K562 (cell line): ENCODE data around the gene MYB. TPM values are rescaled to one million over a fixed set of nuclear protein-coding genes. Genes with fewer than 3 reads are reported as not detected.

ENCODE experiments used
- DMBX1 ChIP-seq: fragments of 250-450 bp; sonication (Bioruptor Pico); IDR thresholded peaks from 2 replicates; pipeline ENCODE4 v1.8.0; 2022; ENCODE audit warnings: inconsistent platforms, mild to moderate bottlenecking, moderate library complexity, borderline replicate concordance
- MECOM ChIP-seq: fragments of 250-450 bp; sonication (Bioruptor Pico); IDR thresholded peaks from 2 replicates; pipeline ENCODE4 v1.8.0; 2022; ENCODE audit warnings: inconsistent platforms
- NR2C1 ChIP-seq, 2 experiments: fragments of 450-650 bp; IDR thresholded peaks; 2 replicates each; pipeline ENCODE4 v1.6.1; 2017; ENCODE audit warnings: mild to moderate bottlenecking in 2 of 2, antibody characterized with exemption in 1 of 2, inconsistent platforms in 1 of 2, missing compliant biosample characterization in 1 of 2, missing genetic modification characterization in 1 of 2
- PTTG1 ChIP-seq: fragments of 450-650 bp; IDR thresholded peaks from 2 replicates; pipeline ENCODE4 v1.6.1; 2016; ENCODE audit warnings: low read depth, mild to moderate bottlenecking, missing genetic modification characterization, missing compliant biosample characterization
- TBP ChIP-seq: optimal IDR thresholded peaks from 2 replicates; pipeline ENCODE3; 2011; ENCODE audit warnings: low read depth, low read length, improper control_type of control experiment
- TEAD2 ChIP-seq: fragments of 450-650 bp; IDR thresholded peaks from 2 replicates; pipeline ENCODE4 v1.6.1; 2016; ENCODE audit warnings: missing genetic modification characterization, control low read depth, missing compliant biosample characterization
- TFAM ChIP-seq: fragments of 250-450 bp; sonication (Bioruptor Pico); conservative IDR thresholded peaks from 2 replicates; pipeline ENCODE4 v1.5.0; 2021; ENCODE audit warnings: mild to moderate bottlenecking, moderate library complexity
- ZNF311 ChIP-seq: fragments of 250-450 bp; sonication (Bioruptor Pico); IDR thresholded peaks from 2 replicates; pipeline ENCODE4 v1.4.0; 2020; ENCODE audit warnings: mild to moderate bottlenecking, moderate library complexity
- polyA plus RNA-seq, 8 experiments: library from polyadenylated mRNA; depleted of rRNA in 4 of 8; stranded (reverse) in 5 of 8; unstranded in 3 of 8; fragments of >200 nt; fragmentation: Nextera tagmentation in 2 of 8; fragmentation: Illumina TruSeq in 1 of 8; extraction: Ambion mirVana in 2 of 8; extraction: Trizol in 1 of 8; gene quantifications; 2 replicates each; pipeline versions ENCODE4 v1.2.1 to v1.2.3, GENCODE V29; 2011 to 2014; ENCODE audit warnings: inconsistent platforms in 1 of 8, missing spikeins in 1 of 8
- total RNA-seq, 7 experiments: library from RNA; depleted of rRNA in 6 of 7; stranded (reverse); fragments of >200 nt in 6 of 7; fragmentation: Illumina TruSeq in 2 of 7; extraction: Trizol in 2 of 7; gene quantifications; 2 replicates each; pipeline versions ENCODE4 v1.2.1 to v1.2.3, GENCODE V29; 2011 to 2021; ENCODE audit warnings: low replicate concordance in 1 of 7
- TF ChIP-seq, protein P1 (sequence below): sonication (generic); formaldehyde crosslinking; IDR thresholded peaks from 2 replicates; pipeline ENCODE4 v1.8.0; 2022; ENCODE audit warnings: missing genetic modification reagents, mild to moderate bottlenecking, moderate library complexity, borderline replicate concordance
- TF ChIP-seq, protein P2 (sequence below): fragments of 450-650 bp; IDR thresholded peaks from 2 replicates; pipeline ENCODE4 v1.7.1; 2018; ENCODE audit warnings: mild to moderate bottlenecking, low read depth; ENCODE audit not compliant: partially characterized antibody
- TF ChIP-seq, protein P3 (sequence below): sonication (generic); formaldehyde crosslinking; IDR thresholded peaks from 2 replicates; pipeline ENCODE4 v1.8.1; 2022; ENCODE audit warnings: missing genetic modification reagents

Gene MYB
- total and polyA plus RNA-seq, 9 of the 15 experiments (the other 6 are each of a cell fraction or from before 2014, with no cell fraction given): 35.8 to 218 (median 140) TPM

DNA sequence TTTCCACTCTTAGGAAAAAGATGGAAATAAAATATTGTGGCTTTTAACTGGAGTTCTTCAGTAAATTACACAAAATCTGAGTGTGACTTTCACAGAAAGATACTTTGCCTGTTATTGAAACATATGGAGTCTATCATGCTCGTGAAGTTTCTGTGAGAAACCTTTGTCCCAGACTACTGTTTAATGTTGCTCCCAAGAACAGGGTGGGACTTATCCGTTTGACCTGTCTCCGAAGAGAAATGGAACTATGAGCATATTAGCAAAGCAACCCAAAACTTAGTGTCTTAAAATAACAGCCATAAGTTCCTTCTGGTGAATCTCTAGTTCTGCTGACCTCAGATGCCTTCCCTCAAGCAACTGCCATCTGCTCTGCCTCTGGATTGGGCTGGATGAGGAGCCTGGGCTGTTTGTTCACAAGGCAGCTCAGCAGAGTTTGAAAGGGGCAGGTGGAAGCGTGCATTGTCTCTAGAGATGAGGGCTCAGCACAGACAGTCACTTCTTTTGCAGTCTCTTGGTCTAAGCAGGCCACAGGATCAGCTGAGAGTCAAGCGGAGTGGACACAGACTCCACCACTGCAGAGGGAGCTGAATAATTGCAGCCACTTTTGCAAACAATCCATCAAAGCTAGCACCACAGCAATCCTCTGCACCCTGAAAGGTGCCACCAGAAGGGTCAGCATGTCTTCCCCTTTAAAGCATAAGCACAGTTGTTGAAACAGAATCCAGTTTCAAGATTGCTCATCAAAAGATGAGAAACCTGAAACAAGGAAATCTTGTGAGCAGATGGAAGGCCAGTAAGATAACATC lies 52.8 kb downstream of the MYB start (continued):
- TF ChIP-seq, protein P1, sequence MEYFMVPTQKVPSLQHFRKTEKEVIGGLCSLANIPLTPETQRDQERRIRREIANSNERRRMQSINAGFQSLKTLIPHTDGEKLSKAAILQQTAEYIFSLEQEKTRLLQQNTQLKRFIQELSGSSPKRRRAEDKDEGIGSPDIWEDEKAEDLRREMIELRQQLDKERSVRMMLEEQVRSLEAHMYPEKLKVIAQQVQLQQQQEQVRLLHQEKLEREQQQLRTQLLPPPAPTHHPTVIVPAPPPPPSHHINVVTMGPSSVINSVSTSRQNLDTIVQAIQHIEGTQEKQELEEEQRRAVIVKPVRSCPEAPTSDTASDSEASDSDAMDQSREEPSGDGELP (CRISPR knock-in tag): peak; percentile 30; the same call in 1 of the 2 replicates
- TF ChIP-seq TBP (peak; percentile 26), NR2C1 (IDR thresholded peaks at IDR 0.05) (no peak), NR2C1 (tag; IDR thresholded peaks at IDR 0.05) (peak; percentile 59; the same call in 1 of the 2 replicates), TEAD2 (tag) (0 out of 2 replicates have a peak, but pooled peaks have one; percentile 25), TFAM (no peak), ZNF311 (0 out of 2 replicates have a peak, but pooled peaks have one; percentile 22), DMBX1 (CRISPR knock-in tag) (peak; percentile 68), PTTG1 (tag) (peak; percentile 72), MECOM (CRISPR knock-in tag) (peak; percentile 63; the same call in 1 of the 2 replicates)
- TF ChIP-seq, protein P2, sequence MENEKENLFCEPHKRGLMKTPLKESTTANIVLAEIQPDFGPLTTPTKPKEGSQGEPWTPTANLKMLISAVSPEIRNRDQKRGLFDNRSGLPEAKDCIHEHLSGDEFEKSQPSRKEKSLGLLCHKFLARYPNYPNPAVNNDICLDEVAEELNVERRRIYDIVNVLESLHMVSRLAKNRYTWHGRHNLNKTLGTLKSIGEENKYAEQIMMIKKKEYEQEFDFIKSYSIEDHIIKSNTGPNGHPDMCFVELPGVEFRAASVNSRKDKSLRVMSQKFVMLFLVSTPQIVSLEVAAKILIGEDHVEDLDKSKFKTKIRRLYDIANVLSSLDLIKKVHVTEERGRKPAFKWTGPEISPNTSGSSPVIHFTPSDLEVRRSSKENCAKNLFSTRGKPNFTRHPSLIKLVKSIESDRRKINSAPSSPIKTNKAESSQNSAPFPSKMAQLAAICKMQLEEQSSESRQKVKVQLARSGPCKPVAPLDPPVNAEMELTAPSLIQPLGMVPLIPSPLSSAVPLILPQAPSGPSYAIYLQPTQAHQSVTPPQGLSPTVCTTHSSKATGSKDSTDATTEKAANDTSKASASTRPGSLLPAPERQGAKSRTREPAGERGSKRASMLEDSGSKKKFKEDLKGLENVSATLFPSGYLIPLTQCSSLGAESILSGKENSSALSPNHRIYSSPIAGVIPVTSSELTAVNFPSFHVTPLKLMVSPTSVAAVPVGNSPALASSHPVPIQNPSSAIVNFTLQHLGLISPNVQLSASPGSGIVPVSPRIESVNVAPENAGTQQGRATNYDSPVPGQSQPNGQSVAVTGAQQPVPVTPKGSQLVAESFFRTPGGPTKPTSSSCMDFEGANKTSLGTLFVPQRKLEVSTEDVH: no peak
- TF ChIP-seq, protein P3, sequence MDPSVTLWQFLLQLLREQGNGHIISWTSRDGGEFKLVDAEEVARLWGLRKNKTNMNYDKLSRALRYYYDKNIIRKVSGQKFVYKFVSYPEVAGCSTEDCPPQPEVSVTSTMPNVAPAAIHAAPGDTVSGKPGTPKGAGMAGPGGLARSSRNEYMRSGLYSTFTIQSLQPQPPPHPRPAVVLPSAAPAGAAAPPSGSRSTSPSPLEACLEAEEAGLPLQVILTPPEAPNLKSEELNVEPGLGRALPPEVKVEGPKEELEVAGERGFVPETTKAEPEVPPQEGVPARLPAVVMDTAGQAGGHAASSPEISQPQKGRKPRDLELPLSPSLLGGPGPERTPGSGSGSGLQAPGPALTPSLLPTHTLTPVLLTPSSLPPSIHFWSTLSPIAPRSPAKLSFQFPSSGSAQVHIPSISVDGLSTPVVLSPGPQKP (CRISPR knock-in tag): no peak
